HG02610 (cell line): ENCODE data around the gene LILRB3.
"Not testable (repeated sequence)": the region's sequence is repeated elsewhere in the genome, so short reads cannot be mapped to it uniquely, and the experiment has no call there.

Source experiments
- ATAC-seq: cut with Tn5 transposase; IDR thresholded peaks from one replicate; pipeline ENCODE4 v1.9.1; 2021; ENCODE audit warnings: mild to moderate bottlenecking, moderate library complexity; ENCODE audit not compliant: unreplicated experiment

The LILRB3 gene

DNA sequence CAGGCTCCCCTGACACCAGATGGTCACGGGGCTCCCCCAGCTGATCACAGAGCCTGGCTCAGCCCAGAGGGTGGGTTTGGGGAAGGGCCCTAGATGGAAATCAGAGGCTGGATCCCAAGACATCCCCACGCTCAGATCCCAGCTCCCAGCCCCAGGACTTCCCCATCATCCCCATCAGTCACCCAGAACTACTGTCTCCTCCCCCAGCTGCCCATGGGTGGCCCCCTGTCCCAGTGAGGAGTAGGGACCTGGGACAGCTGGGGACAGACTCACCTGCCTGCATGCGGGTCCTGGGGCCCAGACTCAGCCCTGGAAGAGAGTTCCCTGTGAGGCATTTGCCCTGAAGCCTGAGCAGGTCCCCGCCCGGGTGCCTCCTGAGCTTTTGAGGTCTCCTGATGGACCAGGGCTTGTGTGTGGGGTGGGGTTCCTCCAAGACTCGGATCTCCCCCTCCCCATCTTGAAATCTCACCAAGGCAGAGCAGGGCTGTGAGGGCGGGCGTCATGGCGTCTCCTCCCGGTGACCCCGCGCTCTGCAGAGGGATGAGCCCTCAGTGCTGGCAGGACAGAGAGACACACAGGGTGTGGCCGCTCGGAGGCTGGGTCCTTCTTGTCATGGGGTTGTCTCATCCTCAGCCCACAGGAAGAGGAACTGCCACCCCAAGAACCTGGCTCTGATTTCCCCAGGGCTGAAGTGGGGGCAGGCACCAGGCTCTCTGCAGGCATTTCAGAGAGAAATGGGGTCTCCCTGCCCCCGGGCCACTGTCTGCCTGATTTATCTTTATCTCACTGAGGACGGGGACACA is at the start of gene LILRB3:
Gene LILRB3, minus strand, starts transcription at position 534 of the 803 bp plus-strand sequence. Its CDS starts 31 bp downstream, at position 503.
- ATAC-seq: not testable (repeated sequence)

DNA sequence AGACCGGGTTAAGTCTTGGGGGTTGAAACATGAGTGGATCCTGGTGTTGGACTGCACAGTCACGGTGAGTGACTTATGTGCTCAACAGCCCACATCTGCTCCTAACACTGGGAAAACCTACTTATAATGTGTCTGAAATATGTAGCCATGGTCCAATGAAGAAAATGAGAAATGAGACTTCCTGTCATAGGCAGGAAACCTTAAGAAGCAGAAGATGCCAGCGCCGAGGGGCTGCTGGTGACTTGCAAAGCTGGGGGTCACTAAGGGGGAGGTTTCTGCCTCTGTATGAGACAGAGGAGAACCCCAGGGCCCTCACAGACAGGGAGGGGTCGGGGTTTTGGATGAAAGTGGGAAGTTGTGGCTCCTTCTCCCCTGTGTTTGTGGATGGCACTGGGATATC is 49.4 kb upstream of the LILRB3 start:
- ATAC-seq: not testable (repeated sequence)

DNA sequence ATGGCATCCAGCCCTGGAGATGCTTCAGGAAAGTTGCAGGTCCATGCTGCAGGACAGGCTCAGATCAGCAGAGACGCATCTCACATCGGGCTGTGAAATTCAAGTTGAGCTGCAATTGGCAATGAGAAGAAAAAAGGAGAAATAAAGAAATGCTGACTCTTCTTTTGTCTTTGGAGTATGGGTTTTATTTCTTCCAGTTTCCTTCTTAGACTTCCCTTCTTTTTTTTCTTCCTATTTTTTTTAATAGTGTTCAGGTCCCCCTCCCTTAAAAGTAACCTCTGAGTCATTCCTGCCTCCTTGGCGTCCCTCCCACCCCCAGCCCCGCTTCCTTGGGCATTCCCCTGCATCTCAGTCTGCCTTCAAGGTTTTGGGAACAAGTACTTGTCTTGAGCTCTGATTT is 48.8 kb upstream of the LILRB3 start:
- ATAC-seq: not testable (repeated sequence)

DNA sequence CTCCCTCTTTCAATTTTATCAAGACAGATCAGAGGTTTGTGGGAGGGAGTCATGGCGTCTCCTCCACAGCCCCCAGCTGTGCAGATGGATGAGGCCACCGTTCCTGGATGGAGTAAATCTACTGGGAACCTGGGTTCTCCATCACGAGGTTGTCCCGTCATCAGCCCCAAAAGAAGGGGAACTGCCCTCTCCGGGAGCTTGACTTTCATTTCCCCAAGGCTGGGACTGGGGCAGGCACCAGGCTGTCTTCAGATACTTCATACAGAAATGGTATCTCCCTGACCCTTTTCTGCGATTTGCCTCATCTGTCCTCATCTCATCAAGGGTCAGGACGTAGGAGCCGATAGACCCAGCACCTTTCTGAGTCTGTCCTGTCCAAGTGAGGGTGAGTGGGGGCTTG is 48.3 kb upstream of the LILRB3 start:
- no peak for ATAC-seq

DNA sequence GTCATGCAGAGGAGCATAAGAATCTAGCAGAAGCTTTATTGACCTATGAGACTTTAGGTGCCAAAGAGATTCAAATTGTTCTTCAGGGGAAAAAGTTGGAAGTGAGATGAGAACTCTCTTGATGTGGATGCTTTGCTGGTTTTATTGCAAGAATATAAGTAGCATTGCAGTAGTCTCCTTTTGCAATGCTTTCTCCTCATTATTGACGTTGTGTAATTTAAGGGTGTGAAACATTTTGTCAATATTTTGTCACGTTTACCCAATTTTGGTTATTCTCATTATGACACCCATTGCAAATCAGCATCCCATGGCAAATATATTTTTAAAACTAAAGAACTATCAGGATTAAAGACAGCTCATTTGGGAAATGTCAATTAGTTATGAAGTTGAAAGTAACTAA is 46.1 kb upstream of the LILRB3 start:
- ATAC-seq: no peak

DNA sequence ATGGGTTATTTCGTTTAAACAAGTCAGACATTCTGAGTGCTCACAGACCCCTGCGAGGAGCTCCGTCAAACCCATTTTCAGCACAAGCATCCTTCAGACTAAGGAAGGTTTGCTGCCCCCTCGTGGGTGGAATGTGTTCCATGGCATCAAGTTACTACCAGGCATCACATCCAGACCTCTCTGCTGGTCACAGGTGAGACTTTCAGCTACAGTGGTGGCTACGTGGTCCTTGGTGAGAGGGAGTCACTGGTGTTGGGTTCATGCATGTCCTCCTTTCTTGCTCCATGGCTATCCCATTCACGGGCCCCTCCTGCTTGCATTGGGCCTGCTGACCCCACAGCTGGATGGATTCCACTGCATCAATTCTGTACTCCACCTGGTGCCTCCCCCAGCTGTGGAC is 43.3 kb upstream of the LILRB3 start:
- ATAC-seq: no peak

DNA sequence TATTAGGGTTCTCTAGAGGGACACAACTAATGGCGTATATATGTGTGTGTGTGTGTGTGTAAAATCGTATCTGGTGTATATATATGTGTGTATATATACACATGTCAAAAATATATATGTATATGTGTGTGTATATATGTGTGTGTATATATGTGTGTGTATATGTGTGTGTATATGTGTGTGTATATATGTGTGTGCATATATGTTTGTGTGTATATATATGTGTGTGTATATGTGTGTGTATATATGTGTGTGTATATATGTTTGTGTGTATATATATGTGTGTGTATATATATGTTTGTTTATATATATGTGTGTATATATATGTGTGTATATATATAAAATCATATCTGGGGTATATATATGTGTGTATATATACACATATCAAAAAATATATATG is 39.7 kb upstream of the LILRB3 start:
- ATAC-seq: no peak

DNA sequence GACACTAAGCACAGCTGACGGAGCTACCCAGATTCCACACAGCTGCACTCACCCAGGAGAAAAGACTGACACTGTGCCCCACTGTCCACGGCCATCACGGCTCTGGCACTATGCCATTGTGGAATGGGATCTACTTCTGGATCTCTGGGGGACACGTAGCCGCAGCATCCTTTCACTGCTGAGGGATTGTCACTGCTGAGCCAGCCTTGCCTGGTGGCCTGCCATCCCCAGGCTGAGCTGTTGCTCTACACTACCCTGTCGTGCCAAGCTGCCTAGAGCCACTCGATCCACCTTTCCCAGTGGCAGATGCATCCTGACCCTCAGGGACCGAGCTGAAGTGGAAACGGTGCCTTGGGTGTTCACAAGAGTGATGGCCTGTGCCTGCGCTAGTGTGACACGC is 39.3 kb upstream of the LILRB3 start:
- ATAC-seq: no peak

DNA sequence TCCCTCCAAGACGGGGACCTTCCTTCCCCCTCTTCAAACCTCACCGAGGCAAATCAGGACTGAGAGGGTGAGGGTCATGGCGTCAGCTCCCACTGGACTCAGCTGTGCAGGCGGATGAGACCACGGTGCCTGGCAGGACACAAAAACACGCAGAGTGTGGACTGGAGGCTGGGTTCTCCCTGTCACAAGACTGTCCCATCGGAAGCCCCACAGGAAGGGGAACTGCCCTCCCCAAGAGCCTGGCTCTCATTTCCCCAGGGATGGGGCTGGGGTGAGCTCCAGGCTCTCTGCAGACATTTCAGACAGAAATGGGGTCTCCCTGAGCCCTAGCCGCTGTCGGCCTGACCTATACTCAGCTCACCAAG is 34.3 kb upstream of the LILRB3 start, which contains the start of gene LILRB5:
Gene LILRB5, minus strand, starts transcription at position 158 of the 365 bp plus-strand sequence. Its CDS starts 80 bp downstream, at position 78.
- ATAC-seq: no peak

DNA sequence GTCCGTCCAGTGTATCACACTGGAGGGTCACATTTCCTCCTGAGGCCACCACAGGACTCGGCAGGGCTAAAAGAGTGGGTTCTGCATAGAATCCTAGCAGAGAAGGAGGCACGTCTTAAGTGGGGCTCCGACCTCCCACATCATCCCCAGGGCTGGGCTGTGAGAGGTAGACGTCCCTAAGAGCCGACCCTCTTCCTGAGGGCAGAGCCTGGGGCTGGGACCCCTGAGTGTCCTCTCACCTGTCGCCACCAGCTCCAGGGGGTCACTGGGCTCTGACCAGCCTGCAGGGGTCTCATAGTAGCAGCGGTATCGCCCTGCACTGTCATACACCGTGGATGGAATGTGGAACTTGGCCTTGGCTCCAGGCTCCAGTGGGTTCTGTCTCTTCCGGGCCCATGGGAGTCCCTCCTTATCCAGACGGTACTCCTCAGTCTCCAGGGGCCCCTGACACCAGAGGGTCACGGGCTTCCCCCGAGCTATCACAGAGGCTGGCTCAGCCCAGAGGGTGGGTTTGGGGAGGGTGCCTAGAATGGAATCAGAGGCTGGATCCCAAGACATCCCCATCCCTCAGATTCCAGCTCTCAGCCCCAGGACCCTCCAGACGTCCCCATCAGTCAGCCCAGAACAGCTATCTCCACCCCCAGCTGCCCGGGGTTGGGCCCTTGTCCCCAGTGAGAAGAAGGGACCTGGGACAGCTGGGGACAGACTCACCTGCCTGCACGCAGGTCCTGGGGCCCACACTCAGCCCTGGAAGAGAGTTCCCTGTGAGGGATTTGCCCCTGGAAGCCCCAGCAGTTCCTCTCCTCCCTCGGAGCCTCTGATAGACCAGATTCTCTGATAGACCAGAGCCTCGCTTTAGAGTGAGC is 33.7 kb upstream of the LILRB3 start:
- no peak for ATAC-seq

DNA sequence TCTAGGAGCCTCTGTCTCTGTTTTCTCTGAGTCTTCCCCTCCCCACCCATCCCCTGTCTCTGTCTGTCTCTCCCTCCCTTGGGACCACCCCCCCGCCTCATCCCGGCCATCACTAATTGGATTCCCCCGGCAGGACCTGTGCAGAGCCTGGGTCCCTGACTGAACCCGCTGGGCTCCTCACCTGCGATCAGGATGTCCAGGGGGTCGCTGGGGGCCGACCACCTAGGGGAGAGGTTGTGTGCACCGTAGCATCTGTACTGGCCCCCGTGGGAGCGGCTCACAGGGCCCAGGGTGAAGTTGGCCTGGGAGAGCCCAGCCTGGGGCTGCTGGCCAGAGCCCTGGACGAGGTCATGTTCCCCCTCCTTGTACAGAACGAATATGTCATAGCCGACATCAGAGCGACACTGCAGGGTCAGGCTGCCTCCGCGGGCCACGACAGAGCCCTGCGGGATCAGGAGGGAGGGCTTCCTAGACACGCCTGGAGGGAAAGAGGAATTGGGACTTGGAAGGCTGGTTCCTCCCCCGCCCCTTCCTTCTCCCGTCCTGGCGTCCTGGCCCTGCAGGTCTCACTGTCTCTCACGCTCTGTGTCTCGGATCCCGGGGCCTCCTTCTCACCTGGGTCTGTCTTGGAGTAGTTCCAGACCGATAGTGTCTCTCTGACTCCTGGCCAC is 32.4 kb upstream of the LILRB3 start:
- ATAC-seq: no peak

DNA sequence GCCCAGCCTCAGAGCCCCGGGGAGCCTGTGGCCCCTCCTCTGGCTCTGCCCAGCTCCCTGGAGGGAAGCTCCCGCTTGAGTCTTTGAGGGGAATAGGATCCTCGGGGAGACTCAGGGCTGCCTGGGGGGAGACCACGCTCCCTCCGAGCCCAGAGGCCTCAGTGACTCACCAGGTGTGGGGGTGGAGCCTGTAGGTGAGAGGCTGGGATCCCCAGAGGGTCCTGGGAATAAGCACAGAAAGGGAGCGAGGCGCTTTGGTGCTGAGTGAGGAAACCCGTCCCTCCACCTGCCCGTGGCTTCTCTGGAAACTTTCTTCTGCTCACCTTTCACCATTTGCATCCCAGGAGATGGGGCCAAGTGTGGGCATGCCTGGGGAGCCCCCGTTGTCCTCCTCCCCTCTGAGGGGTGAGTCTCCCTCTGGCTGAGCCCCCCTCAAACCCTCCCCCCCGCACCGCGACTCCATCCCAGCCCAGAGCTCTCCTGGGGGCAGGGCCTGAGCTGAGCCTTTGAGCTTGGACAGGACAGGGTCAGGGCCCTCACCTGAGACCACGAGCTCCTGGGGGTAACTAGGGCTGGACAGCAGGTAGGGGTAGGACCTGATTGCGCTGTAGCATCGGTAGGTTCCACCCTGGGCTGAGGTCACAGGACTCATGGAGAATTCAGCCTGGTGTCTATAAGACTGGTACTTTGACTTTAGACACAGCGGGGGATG is 31.5 kb upstream of the LILRB3 start:
- ATAC-seq: no peak

DNA sequence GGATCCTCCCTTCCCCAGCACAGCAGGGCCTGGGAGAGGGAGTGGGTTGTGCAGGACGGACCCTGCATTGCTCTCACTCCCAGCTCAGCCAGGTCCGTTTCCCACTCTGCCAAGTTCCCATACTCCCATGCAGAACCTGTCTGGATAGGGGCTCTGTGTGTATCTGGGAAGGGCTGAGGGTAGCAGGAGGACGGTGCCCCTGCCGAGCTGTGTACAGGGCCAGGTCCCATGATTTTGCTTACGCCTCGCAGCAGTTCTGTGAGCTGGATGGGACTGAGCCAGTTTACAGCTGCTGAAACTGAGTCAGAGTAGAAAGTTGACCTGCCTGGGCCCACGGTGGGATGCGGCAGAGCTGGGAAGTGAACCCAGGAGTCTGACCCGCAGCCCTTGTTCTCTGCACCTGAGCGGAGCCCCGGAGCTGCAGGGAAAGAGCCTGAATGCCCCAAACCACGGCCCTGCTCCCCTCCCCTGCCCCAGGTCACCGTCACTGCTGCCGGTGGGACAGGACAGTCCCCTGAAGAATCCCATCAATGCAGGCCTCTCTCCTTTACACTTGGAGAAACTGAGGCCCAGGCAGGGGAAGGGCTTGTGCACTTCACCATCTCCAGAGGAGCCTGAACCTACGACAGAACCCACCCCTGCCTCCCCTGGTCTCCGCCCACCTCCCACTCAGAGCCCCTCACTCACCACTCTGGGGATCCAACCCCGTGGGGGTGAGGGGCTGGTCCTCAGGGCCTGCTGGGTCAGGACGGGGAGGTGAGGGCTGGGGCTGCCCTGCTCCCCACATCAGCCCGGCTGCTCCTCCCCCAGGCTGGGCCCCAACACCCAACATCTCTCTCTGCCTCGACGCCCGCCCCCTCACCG is 30.8 kb upstream of the LILRB3 start:
- no peak for ATAC-seq

DNA sequence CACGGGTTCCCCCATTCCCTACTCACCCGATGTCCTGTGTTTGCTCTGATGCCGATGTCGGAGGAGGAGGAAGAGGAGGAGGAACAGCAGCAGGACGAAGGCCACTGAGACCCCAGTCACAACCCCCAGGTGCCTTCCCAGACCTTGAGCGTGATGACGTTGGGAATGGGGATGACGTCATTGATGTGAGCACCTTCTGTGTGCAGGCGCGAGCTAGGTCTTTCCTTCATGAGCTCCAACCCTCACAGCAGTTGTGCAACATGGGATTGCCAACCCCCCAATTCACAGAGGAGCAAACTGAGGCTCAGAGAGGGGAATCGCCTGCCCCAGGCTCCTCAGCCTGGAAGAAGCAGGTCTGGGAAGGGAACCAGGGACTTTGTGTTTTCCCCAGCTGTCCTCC is 30.0 kb upstream of the LILRB3 start:
- ATAC-seq: no peak

DNA sequence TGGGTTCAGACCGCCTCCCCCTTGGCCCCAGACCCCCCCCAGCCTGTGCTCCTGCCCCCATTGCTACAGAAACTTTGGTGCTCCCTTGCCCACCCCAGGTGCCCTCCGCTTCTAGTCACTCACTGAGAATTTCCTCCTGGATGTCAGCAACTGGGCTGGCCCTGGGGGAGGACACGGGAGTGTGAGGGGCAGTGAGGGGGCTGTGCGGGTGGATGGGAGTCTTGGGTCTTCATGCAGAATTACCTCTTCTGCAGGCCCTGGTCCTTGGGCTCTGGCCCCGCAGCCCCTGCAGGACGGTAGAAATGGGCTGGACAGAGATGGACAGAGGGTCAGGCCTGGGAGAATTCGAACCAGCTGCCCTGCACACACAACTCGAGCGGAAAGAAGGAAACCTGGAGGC is 29.4 kb upstream of the LILRB3 start:
- ATAC-seq: no peak

DNA sequence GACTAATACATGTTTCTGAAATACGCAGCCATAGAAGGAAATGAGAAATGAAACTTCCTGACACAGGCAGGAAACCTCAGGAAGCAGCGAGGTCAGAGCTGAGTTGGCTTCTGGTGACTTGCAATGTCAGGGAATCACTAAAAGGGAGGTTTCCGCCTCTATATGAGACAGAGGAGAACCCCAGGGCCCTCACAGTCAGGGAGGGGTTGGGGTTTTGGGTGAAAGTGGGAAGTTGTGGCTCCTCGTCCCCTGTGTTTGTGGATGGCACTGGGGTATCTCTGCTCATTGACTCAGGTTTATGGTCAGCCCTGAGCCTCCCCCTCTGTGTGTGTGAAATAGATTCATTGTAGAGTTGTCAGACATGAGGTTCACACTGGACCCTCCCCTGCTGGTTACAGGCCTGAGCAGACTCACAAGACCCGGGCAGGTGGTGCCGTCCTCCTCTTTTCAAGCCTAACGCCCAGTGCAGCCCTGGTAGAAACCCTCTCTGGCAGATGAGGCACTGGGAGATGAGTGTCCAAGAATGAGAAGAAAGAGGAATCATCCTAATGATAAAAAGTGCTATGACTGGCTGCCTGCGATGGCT is 25.3 kb upstream of the LILRB3 start:
- no peak for ATAC-seq

DNA sequence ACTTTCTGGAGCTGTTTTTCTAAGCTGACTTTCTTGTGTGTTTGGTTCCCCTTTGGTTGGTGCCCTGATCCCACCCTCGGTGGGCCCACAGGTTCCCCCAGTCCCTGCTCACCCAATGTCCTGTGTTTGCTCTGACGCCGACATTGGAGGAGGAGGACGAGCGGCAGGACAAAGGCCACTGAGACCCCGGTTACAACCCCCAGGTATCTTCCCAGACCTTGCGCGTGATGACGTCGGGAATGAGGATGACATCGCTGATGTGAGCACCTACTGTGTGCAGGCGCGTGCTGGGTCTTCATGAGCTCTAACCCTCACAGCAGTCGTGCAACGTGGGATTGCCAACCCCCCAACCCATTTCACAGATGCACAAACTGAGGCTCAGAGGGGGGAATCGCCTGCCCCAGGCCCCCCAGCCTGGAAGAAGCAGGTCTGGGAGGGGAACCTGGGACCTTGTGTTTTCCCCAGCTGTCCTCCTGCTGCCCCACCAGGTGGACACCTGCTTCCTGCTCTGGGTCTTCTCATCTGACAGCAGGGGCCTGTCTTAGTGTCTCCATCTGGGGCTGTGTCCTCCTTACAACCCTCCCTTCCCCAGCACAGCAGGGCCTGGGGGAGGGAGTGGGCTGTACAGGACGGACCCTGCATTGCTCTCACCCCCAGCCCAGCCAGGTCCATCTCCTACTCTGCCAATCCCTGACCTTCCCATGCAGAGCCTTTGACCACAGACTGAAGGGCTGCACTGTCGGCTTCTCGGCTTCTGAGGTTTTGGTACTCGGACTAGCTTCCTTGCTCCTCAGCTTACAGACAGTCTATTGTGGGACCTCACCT is 24.5 kb upstream of the LILRB3 start:
- ATAC-seq: no peak

DNA sequence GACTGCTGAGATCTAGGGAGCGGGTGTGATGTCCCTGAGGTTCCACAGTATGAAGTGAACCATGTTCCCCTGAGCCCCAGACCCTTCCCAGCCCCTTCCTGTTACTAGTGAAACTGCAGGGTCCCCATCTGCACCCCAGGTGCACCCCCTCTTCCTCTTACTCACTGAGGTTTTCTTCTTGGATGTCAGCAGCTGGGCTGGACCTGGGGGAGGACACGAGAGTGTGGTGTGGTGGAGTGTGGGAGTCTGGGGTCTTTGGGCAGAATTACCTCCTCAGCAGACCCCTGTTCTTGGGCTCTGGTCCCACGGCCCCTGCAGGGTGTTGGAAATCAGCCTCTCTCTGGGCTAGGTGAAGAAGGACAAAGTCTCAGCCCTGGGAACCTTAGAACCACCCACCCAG is 23.1 kb upstream of the LILRB3 start:
- no peak for ATAC-seq

DNA sequence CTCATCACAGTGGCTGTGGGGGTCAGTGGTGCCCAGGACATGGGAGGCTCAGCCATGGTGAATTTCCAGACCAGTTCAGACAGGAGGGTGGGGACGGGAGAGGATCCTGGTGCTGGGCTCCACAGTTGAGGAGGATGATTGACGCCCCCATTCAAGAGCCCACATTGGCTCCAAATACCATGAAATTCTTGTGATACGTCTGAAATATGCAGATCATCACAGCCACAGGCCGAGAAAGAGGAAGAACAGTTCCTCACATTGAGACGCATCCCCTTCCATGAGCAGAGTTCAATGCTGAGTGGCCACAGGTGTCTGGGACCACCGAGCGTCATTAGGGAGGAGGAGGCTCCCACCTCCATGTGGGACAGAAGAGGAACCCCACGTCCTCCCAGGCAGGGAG is 21.0 kb upstream of the LILRB3 start:
- ATAC-seq: not testable (repeated sequence)
